GM11168 (cell line): ENCODE results near the gene SEMA3C.

ENCODE experiments used
- in situ Hi-C: fragments of 300-500 bp; cut with MboI; formaldehyde crosslinking; loops from one replicate; pipeline ENCODE4 v1.12.0; 2022; ENCODE audit warnings: low sequenced_read_pairs; ENCODE audit not compliant: unreplicated experiment

SEMA3C gene

DNA sequence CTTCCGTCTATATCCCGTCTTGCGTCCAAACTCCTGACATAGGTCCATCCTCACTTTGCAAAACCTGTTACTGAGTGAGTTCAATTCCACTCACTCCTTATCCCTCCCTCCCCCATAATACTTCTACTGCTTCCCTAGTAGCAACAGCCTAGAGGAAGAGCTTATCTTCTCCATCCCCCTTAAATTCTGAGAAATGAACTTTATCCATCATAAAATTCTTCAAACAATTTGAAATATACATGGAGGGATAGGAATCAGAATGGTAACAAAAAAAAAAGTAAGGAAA, 27.6 kb downstream of the SEMA3C start:
- in situ Hi-C loops: no loop called here

DNA sequence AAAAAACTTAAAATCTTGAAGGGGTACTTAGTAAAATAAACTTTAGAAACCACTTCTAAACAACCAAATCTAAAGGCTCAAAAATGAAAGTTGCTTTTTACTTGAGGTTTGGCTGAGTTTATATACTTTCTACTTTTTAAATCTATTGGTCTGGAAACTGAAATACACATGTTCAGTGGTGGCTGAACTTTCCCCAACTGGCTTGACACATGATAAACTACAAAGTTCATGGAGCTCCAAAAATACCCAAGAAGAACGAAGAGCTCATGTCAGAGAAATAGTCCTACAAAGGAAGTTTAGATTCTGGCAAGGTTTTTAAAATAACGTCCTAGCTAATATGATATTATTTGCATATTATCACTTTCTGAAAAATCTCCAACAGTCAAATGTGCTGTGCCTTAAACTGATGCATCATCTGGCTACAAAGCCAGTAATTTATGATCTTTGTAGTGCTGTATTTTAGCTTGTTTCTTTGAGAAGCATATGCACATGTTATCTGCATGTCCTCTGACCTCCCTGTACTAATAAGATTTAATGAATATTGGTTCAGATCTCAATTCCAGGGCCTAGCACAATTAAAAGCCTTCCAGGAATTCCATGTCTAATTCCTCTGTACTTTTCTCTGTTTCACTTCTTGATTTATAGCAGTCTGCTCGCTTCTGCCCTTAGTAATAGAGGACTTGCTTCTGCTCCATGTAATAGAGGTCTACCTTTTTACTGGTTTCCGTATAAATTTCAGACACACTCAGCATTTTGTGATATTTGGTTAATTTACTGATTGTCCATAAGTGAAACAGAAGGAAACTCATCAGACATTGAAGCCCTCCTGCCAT, 28.2 kb downstream of the SEMA3C start:
- in situ Hi-C loops: no loop called here

DNA sequence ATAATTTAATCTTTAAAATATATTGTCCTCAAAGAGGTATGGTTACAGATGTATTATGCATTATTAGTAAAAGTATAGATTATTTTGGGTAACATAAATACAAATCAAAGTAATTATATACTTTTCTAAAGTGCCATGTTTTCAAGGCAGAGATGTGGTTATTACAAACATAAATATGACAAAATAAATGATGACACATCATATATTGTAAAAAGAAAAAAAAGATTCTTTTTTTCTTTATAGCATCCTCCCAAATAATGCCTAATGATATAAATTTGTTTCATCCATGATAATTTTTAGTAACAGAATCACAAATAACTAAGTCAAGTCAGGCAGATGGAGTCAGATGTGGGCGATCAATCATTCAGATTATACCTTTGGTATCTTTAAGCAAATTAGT, 29.3 kb downstream of the SEMA3C start:
- in situ Hi-C loops: no loop called here

DNA sequence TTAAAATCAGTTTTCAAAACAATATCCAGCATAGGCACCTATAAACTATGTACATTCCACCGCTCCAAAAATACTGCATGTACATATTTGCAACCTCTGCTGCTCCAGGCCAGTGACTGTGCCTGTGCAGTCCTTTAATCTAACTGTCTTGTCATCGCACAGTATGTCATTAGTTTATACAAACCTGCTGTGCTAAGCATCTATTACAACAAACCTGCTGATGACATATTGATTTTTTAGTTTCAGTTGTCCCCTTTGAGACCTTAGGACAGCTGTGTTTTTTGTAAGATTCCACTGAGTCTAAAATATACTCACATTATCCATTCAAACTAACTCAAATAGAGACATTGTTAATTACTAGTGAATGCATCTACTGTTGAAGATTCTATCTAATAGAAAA, 33.1 kb downstream of the SEMA3C start:
- in situ Hi-C loops: no loop called here

DNA sequence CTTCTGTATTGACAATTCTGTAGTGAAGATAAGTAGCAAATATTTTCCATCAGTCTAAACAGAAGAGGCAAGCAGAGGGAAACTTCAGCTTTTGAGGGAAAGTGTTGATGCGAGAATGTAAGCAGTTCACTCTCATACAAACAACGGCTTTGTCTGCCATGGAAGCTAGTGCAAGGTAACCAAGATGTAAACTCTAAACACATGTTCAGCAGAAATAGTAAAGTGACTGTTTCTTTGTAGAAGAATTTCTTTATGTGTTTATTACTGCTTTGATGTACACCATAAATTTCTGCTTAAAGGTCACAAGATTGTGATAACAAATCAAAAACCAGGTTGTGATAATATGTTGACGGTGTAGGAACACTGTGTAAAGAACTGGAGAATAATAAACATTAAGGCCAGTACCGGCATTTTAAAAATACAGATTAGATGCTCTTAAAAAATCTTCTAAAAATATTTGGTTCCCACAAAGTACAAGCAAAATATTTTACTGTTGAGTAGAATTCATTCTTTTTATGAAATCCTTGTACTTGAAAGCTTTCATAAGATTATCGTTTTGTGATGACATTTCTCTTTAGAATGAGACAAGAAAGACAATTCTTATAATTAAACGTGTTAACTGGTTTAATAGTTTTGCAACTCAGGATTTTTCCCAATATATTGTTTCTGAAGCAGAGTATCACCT, 34.2 kb downstream of the SEMA3C start:
- in situ Hi-C loops: no loop called here

DNA sequence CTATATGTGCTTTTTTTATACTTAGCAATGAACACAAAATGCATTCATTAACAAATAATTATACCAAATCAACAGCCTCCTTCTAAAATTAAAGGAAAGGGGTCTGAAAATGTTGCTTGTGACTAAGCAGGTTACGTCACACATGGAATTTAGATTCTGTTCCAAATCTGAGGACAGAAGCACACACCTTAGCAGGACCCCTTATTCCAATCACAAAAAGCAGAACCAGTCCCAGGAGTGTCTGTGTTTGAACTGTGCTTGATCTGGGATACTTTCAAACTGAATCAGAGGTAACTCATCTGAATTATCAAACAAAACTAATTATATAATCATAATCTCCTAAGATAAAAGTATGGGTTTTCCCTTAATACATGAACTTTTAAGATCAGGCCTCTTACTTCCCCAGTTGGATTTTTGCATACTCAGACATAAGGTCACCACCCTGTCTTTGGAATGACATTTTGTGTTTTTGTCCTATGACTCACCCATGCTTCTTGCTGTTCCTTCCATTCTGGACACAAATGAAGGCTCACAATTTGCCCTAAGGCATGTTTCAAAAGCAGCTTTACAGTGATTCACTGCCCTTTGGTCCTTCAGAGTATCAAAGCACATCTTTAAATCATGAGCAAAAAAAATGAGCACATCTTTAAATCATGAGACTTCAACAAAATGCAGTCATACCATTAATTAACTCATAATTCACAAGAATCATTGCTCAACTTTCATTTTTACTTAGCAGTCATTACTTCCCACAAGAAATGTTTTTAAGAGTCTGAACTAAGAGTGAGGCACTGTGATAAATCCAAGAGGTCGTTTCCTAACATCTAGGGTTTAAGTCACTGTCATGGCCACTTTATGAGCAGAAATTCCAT, 35.5 kb downstream of the SEMA3C start:
- in situ Hi-C loops: no loop called here

DNA sequence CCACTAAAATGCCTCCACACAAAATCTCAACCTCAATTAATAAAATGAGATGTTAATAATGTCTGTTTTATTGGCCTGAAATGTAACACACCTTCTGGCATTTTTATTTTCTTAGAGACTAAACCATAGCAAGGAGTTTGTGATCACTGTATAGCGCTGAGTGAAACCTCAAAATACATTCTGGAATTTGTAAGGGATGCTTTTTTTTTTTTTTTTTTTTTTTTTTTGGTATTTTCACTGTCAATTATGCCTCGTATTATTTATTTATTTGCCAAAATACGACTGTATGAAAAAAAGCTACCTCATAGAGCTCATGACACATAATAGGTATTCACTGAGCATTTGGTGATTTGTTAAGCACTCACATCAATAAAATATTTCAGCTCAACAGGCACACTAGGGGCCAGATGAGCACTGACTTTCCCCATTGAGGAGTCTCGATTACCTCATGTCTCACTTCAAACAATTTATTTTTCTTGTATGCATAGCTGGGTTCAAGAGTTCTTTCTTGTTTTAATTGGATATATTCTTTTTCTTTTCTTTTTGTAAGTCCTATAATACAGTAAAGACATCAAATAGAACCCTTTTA, 36.5 kb downstream of the SEMA3C start:
- in situ Hi-C loops: no loop called here

DNA sequence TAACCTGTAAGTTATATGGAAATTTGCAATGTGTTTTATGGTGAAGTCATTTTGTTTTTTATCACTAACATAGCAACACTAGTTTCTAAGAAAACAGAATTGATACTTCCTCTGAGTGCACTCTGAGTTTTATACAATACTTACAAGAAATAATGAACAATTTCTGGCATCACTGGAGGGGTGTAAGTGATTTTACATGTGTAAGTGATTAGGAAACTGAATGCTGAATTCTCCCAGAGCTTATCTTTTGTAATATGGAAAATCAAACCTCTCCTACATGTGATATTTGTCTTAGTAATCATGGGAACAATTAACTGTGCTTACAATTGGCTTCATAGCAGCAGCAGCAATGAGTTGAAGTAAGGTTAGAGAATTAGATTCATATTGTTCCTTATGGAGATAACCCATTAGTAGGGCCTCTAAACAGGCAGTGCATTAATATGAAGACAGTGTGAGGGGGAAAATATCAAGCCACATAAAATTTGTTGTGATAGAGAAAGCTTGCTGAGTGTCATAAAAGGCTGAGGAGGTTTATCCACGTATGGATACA, 37.4 kb downstream of the SEMA3C start:
- in situ Hi-C loops: no loop called here

DNA sequence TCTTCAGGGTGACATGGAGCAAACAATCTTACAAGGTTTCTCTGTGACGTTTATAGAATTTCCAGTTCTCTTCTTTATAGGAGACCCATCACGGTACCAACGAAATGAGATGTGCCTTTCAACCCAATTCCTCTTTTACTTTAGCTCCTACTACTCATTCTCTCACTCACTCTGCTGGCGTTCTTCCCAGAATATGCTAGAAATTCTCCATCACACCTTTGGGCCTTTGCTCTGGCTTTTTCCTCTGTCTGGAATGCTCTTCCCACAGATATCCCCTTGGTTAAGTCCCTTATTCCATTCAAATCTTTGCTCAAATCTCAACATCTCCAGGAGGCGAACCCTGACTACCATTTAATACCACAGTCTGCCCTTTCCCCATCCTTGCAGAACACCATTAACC, 39.0 kb downstream of the SEMA3C start:
- in situ Hi-C loops: no loop called here

DNA sequence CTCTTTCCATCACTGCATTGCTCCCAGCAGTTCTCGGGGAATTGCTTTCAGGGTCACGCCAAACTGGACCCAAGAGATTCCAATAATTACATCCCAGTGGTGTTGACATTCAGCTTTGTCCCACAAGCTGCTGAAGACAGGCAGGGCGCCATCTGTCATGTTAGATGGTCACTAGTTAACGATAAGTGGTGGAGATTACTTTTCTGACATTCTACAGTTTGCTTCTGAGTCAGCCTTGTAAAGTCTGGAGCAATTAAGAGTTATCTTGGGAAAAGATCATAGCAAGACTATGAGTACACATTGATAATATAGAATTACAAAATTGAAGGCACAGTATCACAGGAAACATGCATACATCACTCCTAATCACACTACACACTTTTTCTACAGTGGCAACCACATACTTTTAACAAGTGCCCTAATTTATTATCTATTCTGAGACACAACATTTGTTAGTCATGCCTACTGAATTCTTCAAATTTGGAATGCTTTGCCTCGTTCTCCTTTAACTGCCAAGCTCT, 41.9 kb downstream of the SEMA3C start:
- in situ Hi-C loops: no loop called here

DNA sequence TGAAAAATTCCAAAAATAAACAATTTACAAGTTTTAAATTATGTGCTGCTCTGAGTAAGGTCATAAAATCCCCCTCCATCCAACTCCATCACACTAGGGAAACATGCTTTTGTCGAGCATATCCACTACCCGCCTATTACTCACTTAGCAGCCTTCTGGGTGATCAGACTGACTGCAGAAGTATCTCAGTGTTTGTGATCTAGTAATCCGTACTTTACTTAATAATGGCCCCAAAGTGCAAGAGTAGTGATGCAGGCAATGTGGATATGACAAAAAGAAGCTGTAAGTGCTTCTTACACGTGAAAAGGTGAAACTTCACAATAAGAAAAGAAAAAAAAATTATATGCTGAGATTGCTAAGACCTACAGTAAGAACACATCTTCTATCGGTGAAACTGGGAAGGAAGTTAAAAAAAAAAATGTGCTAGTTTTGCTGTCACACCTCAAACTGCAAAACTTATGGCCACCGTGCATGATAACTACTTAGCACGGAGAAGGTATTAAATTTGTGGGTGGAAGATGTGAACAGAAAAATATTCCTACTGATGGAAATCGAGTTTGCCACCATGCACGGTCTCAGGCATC, 43.2 kb downstream of the SEMA3C start:
- in situ Hi-C loops: no loop called here

DNA sequence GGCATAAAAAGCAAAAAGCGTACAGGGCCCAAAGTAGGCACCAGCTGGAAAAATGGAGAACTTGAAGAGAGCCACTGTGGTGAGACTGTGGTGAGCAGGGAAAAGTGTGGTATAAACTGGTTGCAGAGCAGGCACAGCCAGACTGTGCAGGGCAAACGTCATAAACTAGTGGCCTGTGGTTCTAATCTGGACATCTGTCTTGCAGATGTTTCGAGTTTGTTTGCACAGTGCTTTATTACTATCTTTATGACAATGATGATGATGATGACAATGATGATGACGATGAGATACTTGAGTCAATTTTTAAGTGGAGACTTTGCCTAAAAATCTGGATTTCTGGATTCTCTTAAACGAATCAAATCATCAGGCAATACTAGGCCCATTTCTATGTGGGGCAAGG, 45.7 kb downstream of the SEMA3C start:
- in situ Hi-C loops: no loop called here

DNA sequence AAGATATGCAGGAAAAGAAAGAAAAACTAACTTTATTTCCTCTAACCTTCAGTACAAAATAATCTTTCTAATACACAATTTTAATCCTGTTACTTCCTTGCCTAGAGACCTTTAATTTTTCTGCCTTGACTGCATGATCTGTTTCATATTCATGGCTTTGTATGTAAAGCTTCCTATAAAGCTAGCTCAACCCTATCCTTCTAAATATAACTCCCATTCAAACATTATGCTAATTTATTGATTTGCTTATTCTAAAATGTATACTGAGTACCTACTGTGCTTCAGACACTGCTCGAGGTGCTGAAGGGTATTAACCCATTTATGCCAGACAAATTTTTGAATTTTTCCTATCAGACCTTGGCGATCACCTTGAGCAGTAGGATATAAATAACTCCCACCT, 47.6 kb downstream of the SEMA3C start:
- in situ Hi-C loops: no loop called here

DNA sequence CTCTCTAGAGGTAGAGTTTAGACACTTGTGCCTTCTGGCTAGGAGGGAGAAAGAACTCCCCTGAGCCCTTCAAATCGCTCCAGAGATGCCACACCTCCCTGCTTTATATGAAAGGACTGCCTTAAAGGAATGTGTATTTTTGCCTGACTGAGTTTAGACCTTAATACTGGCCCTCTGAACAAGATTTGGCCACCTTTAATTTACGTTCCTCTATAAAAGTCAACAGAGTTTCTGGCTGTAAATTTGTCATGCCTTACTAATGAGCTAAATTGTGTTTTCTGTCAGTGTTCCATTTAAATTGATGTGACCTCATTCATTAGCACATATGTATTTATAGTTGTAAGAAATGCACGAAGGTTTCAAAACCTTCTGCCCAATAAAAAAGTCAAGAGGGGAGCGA, 48.0 kb downstream of the SEMA3C start:
- in situ Hi-C loops: no loop called here

DNA sequence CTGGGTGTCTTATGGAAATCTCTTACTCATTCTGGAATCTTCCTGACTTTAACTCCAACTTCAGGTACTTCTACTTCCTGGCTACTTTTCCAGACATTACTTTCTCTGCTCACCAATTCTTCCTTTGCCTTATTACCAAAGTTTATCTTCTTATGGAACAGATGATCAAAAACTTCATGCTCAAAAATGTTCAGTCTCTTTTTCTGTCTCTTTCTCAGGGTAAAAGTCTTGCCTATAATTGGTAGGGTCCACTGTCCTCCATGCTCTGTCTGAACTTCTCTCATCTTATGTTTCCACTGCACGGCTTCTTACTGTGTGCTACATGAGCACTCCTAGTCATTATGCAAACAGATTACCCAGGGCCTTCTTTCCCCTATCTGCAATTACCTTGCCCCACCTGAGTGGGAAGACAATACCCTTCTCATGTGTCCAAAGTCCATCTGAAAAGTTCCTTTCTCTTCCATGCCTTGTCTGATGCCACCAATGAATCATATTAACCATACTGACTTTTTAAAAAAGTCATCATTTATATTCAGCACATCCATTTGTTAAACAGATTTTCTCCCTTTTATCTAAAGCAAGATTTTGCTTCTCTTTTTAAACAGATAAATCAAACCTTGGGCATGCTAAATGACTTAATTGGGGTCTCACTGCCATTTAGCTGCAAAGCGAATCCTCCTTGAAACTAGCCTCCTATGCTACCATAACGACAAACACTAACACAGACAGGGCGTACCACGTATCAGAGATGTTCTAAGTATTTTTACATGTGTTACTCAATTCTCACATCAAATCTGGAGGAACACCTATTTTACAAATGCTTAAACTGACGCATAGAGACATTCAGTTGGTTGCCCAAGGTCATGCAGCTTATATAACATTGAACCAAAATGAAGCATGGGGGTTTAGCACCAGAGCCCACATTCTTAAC, 48.8 kb downstream of the SEMA3C start:
- in situ Hi-C loops: no loop called here

DNA sequence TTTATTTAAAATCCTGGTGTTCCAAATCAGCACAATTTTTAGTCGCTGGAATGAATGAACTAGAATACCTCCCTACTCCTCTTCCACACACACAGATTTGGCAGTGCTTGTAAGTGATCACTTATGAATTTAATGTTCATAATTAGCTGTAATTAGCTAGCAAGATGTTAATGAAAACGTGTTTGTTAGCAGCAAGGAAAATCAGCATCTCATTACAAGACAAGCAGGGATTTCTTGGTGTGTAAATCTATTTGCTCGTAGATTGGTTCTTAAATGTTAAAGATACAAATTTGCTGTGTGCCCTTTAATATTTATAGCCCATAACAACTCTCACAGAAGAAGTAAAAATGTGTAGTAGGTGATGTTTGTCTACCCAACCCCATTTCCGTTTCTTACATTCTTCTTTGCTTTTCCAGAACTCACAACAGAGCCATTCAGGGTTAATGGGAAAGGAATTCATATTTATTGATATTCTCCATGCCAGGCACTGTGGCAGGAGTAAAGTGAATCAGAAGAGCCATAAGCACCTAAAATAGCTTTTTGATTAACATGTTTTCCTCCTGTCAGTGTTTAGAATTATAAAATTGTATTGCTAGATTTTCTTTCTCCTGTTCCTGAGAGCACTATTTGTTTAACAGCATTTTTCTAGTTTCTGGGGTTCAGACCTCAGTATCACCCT, 49.6 kb downstream of the SEMA3C start:
- in situ Hi-C loops: no loop called here

DNA sequence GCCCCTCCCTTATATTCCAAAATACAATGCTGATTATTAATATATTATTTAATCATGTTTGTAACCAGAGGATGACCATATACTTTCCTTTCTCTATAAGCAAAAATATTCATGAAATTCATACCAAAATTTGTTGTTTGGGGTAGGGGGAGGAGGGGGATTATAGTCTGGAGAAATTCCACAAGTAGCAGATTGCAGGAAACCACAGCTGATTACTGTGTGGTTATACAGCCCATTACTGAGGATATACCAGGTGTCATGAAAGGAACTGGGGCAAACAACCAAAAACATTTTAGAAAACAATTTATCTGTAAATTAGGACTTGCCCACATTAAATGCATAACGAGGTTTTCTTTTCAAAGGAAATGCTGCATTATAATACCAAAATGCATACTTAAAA, 50.3 kb downstream of the SEMA3C start:
- in situ Hi-C loops: no loop called here

DNA sequence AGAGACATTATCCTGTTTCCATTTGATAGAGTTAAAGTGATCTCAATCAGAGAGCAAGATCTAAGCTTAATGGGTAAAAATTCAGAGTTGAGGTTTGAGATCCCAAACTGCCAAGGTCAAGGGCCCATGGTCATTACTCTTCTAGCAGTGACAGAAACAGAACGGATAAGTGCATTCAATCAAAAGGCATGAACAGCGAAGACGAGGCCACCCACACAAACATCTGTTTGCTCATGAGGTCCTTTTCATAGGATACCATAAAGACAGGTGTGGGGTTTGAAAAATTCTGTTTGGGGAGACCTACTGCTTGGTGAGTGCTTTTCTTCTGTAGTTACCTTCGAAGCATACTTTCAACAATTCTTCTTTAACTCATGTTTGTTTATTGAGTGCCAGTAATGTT, 58.3 kb downstream of the SEMA3C start:
- in situ Hi-C loops: no loop called here
